Measurements from ENCODE around the gene MAP3K5.

Gene MAP3K5

GRCh38 chr6:136775548-136775947 is 16.7 kb downstream of the MAP3K5 start:
- H3K9me3 Mint-ChIP-seq, result no peaks in the 10 kb centered on the region
- H3K4me3 Mint-ChIP-seq, result no peak overlapping the region
- H3K4me1 Mint-ChIP-seq, result peaks cover 32% of the 10 kb centered on the region
- no peak for ATAC-seq (replicated peaks; ENCODE audit: extremely low read depth, poor library complexity, severe bottlenecking)
- H3K27me3 Mint-ChIP-seq, result no peaks in the 10 kb centered on the region
- no peak overlapping the region for H3K27ac Mint-ChIP-seq (ENCODE audit: low read depth)
- peaks cover 1% of the 10 kb centered on the region for H3K36me3 Mint-ChIP-seq (ENCODE audit: insufficient read depth)
- DNase-seq (ENCODE audit: low spot score in 2 of 2), result no peak

- Mint-ChIP-seq H3K4me3 (no peak overlapping the region), H3K27me3 (no peaks in the 10 kb centered on the region), H3K36me3 (ENCODE audit: insufficient read depth) (peaks cover 1% of the 10 kb centered on the region), H3K27ac (ENCODE audit: low read depth) (peak overlapping the region; percentile 78), H3K4me1 (peaks cover 32% of the 10 kb centered on the region), H3K9me3 (no peaks in the 10 kb centered on the region)
- DNase-seq (ENCODE audit: low spot score in 2 of 2) (no peak), ATAC-seq (replicated peaks; ENCODE audit: extremely low read depth, poor library complexity, severe bottlenecking) (no peak)
Observed at GRCh38 chr6:136775081-136775480, 17.2 kb downstream of the MAP3K5 start.

- H3K4me3 Mint-ChIP-seq, result no peak overlapping the region
- H3K4me1 Mint-ChIP-seq, result peaks cover 34% of the 10 kb centered on the region
Observed at GRCh38 chr6:136774228-136775041, 17.8 kb downstream of the MAP3K5 start.

GRCh38 chr6:136773473-136773796 is 18.8 kb downstream of the MAP3K5 start:
- no peaks in the 10 kb centered on the region for H3K27me3 Mint-ChIP-seq
- no peaks in the 10 kb centered on the region for H3K9me3 Mint-ChIP-seq
- H3K36me3 Mint-ChIP-seq (ENCODE audit: insufficient read depth), result peaks cover 5% of the 10 kb centered on the region
- no peak overlapping the region for H3K4me3 Mint-ChIP-seq
- no peak overlapping the region for H3K27ac Mint-ChIP-seq (ENCODE audit: low read depth)
- ATAC-seq (replicated peaks; ENCODE audit: extremely low read depth, poor library complexity, severe bottlenecking) (no peak), DNase-seq (ENCODE audit: low spot score in 2 of 2) (no peak)
- peaks cover 40% of the 10 kb centered on the region for H3K4me1 Mint-ChIP-seq

More at GRCh38 chr6:136774228-136775041, 17.8 kb downstream of the MAP3K5 start:
- ATAC-seq (replicated peaks; ENCODE audit: extremely low read depth, poor library complexity, severe bottlenecking), result no peak
- peak overlapping the region; percentile 78 for H3K27ac Mint-ChIP-seq (ENCODE audit: low read depth)
- no peaks in the 10 kb centered on the region for H3K27me3 Mint-ChIP-seq
- DNase-seq (ENCODE audit: low spot score in 2 of 2), result no peak
- H3K9me3 Mint-ChIP-seq, result no peaks in the 10 kb centered on the region
- peaks cover 2% of the 10 kb centered on the region for H3K36me3 Mint-ChIP-seq (ENCODE audit: insufficient read depth)

GRCh38 chr6:136772685-136773472 is 19.4 kb downstream of the MAP3K5 start:
- H3K4me1 Mint-ChIP-seq, result peaks cover 46% of the 10 kb centered on the region
- DNase-seq (ENCODE audit: low spot score in 2 of 2) (no peak), ATAC-seq (replicated peaks; ENCODE audit: extremely low read depth, poor library complexity, severe bottlenecking) (no peak)
- H3K9me3 Mint-ChIP-seq, result no peaks in the 10 kb centered on the region
- H3K36me3 Mint-ChIP-seq (ENCODE audit: insufficient read depth), result peaks cover 5% of the 10 kb centered on the region
- no peaks in the 10 kb centered on the region for H3K27me3 Mint-ChIP-seq
- H3K27ac Mint-ChIP-seq (ENCODE audit: low read depth), result no peak overlapping the region
- H3K4me3 Mint-ChIP-seq, result no peak overlapping the region

GRCh38 chr6:136771306-136771705 is 21.0 kb downstream of the MAP3K5 start:
- peaks cover 8% of the 10 kb centered on the region for H3K36me3 Mint-ChIP-seq (ENCODE audit: insufficient read depth)
- ATAC-seq (replicated peaks; ENCODE audit: extremely low read depth, poor library complexity, severe bottlenecking), result no peak
- no peak overlapping the region for H3K4me3 Mint-ChIP-seq

GRCh38 chr6:136769759-136770158 is 22.5 kb downstream of the MAP3K5 start:
- H3K27me3 Mint-ChIP-seq, result no peaks in the 10 kb centered on the region
- no peak for DNase-seq (ENCODE audit: low spot score in 2 of 2)
- ATAC-seq (replicated peaks; ENCODE audit: extremely low read depth, poor library complexity, severe bottlenecking), result no peak
- H3K9me3 Mint-ChIP-seq, result no peaks in the 10 kb centered on the region
- peaks cover 62% of the 10 kb centered on the region for H3K4me1 Mint-ChIP-seq
- no peak overlapping the region for H3K27ac Mint-ChIP-seq (ENCODE audit: low read depth)
- H3K4me3 Mint-ChIP-seq, result no peak overlapping the region
- H3K36me3 Mint-ChIP-seq (ENCODE audit: insufficient read depth), result peaks cover 10% of the 10 kb centered on the region

More at GRCh38 chr6:136771306-136771705, 21.0 kb downstream of the MAP3K5 start:
- Mint-ChIP-seq H3K27me3 (no peaks in the 10 kb centered on the region), H3K4me1 (peaks cover 51% of the 10 kb centered on the region), H3K27ac (ENCODE audit: low read depth) (no peak overlapping the region), H3K9me3 (no peaks in the 10 kb centered on the region)
- no peak for DNase-seq (ENCODE audit: low spot score in 2 of 2)

- no peaks in the 10 kb centered on the region for H3K27me3 Mint-ChIP-seq
- peaks cover 62% of the 10 kb centered on the region for H3K4me1 Mint-ChIP-seq
- no peak for ATAC-seq (replicated peaks; ENCODE audit: extremely low read depth, poor library complexity, severe bottlenecking)
- H3K9me3 Mint-ChIP-seq, result no peaks in the 10 kb centered on the region
- no peak overlapping the region for H3K4me3 Mint-ChIP-seq
- no peak for DNase-seq (ENCODE audit: low spot score in 2 of 2)
- H3K27ac Mint-ChIP-seq (ENCODE audit: low read depth), result no peak overlapping the region
- H3K36me3 Mint-ChIP-seq (ENCODE audit: insufficient read depth), result peaks cover 10% of the 10 kb centered on the region
Observed at GRCh38 chr6:136769124-136769523, 23.2 kb downstream of the MAP3K5 start.

GRCh38 chr6:136767570-136768309 is 24.5 kb downstream of the MAP3K5 start:
- H3K9me3 Mint-ChIP-seq, result no peaks in the 10 kb centered on the region
- H3K27ac Mint-ChIP-seq (ENCODE audit: low read depth), result peak overlapping the region; percentile 80
- DNase-seq (ENCODE audit: low spot score in 2 of 2) (no peak), ATAC-seq (replicated peaks; ENCODE audit: extremely low read depth, poor library complexity, severe bottlenecking) (no peak)
- no peaks in the 10 kb centered on the region for H3K27me3 Mint-ChIP-seq
- peaks cover 10% of the 10 kb centered on the region for H3K36me3 Mint-ChIP-seq (ENCODE audit: insufficient read depth)
- H3K4me3 Mint-ChIP-seq, result peak overlapping the region; percentile 25
- H3K4me1 Mint-ChIP-seq, result peaks cover 66% of the 10 kb centered on the region

- no peak for DNase-seq (ENCODE audit: low spot score in 2 of 2)
- Mint-ChIP-seq H3K27me3 (no peaks in the 10 kb centered on the region), H3K27ac (ENCODE audit: low read depth) (peak overlapping the region; percentile 80), H3K9me3 (no peaks in the 10 kb centered on the region), H3K36me3 (ENCODE audit: insufficient read depth) (peaks cover 10% of the 10 kb centered on the region), H3K4me3 (peak overlapping the region; percentile 25), H3K4me1 (peaks cover 68% of the 10 kb centered on the region)
- ATAC-seq (replicated peaks; ENCODE audit: extremely low read depth, poor library complexity, severe bottlenecking), result no peak
Observed at GRCh38 chr6:136767103-136767502, 25.2 kb downstream of the MAP3K5 start.

- H3K4me3 Mint-ChIP-seq, result no peak overlapping the region
- DNase-seq (ENCODE audit: low spot score in 2 of 2), result no peak
Observed at GRCh38 chr6:136766274-136766673, 26.0 kb downstream of the MAP3K5 start.

GRCh38 chr6:136764517-136764993 is 27.7 kb downstream of the MAP3K5 start:
- ATAC-seq (replicated peaks; ENCODE audit: extremely low read depth, poor library complexity, severe bottlenecking) (peak; percentile 67), DNase-seq (ENCODE audit: low spot score in 2 of 2) (no peak)
- peak overlapping the region; percentile 87 for H3K27ac Mint-ChIP-seq (ENCODE audit: low read depth)
- H3K4me3 Mint-ChIP-seq, result peak overlapping the region; percentile 48
- peaks cover 83% of the 10 kb centered on the region for H3K4me1 Mint-ChIP-seq
- no peaks in the 10 kb centered on the region for H3K9me3 Mint-ChIP-seq
- H3K27me3 Mint-ChIP-seq, result no peaks in the 10 kb centered on the region
- H3K36me3 Mint-ChIP-seq (ENCODE audit: insufficient read depth), result peaks cover 13% of the 10 kb centered on the region

More at GRCh38 chr6:136766274-136766673, 26.0 kb downstream of the MAP3K5 start:
- no peak for ATAC-seq (replicated peaks; ENCODE audit: extremely low read depth, poor library complexity, severe bottlenecking)
- peaks cover 10% of the 10 kb centered on the region for H3K36me3 Mint-ChIP-seq (ENCODE audit: insufficient read depth)
- H3K9me3 Mint-ChIP-seq, result no peaks in the 10 kb centered on the region
- no peaks in the 10 kb centered on the region for H3K27me3 Mint-ChIP-seq
- peaks cover 75% of the 10 kb centered on the region for H3K4me1 Mint-ChIP-seq
- H3K27ac Mint-ChIP-seq (ENCODE audit: low read depth), result peak overlapping the region; percentile 87

Measured in central memory CD8-positive, alpha-beta T cell (primary cell).